ENCODE data around the gene PNPLA2.

PNPLA2 gene

GRCh38 chr11:844693-845644 is 26.3 kb downstream of the PNPLA2 start:
- DNase-seq (ENCODE audit: low read depth in 2 of 2) = no peak

DNA sequence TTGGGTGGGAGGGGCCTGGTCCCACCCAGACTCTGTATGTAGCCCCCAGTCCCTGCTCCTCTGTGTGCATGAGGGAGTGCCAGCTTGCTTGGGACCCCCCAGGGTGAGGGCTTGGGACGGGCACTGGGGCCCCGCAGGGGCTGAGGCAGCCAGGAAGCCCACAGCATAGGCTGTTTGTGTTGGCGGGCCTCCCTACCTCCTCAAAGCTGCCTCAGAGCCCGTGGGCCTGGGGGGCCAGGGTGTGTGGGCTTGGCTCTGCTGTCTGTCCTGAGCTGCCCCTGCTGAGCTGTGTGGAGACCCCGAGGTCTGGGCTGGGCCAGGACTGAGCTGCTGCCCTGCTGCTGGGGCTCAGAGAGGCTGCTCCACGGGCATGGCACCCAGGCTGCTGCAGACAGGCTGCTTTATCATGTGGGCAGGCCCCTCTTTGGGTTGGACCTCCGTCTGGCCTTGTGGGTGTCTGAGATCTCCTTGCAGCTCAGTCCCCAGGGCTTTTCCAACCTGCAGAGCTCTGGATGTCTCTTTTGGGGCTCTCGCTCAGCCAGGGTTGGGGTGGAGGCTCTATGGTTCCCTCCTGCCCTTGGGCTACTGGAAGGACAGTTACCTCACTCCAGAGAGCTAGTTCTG is 27.3 kb downstream of the PNPLA2 start:
- DNase-seq (ENCODE audit: low read depth in 2 of 2) = no peak

- no peak for DNase-seq (ENCODE audit: low read depth in 2 of 2)
Measured at GRCh38 chr11:846496-847098, 27.9 kb downstream of the PNPLA2 start.

DNA sequence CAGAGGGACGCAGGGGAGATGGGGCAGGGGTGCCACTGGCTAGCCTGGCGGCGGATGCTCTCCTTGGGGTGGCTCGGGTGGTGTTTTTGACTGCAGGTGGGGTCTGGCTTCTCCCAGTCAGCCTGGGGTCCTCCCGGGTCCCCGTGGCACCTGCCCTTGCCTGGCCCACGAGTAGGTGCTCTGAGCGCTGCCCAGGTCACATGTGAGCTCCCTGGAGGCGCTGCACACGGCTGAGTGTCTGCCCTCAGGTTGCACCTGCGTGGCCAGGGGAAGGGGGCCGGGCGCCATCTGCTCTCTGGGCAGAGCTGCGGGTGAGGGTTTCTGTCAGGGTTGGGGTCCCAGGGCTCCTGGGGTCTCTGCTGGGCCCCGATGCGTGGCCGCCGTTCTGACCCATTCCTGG is 29.2 kb downstream of the PNPLA2 start:
- DNase-seq (ENCODE audit: low read depth in 2 of 2) = no peak

- DNase-seq (ENCODE audit: low read depth in 2 of 2) = peak; percentile 60 to 61
Measured at GRCh38 chr11:848380-848931, 29.7 kb downstream of the PNPLA2 start.

DNA sequence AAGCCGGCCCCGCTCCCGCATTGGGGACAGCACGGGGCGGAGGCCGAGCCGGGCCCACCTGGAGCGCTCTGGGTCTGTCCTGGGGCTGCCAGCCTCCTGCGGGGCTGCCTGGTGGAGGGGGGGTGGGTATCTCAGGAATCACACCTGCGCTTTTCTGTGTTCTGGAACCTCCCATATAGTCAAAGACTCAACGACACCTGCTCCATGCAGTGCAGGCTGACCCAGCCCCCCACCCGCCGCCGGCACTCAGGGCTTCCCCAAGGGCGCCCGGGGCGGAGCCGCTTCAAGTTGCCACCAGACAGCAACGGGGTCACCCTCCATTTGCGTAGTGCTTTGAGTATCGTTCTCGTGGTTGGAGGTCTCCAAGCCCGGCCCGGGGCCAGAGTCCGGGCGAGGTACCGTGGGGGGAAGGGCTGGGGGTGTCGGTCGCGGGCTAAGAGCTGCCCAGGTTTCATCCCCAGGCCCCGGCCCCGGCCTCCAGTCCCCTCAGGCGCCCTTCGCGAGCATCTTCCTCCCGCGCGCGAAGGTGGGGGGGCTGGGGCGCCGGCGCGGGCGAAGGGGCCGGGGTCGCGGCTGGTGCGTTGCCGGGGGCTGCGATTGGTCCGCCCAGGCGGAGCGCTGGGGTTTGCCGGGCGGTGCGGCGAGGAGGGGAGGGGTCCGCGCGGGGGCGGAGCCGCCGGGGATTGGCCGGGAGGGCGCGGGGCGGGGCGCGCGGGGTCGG is 30.6 kb downstream of the PNPLA2 start:
- DNase-seq (ENCODE audit: low read depth in 2 of 2) = no peak

DNA sequence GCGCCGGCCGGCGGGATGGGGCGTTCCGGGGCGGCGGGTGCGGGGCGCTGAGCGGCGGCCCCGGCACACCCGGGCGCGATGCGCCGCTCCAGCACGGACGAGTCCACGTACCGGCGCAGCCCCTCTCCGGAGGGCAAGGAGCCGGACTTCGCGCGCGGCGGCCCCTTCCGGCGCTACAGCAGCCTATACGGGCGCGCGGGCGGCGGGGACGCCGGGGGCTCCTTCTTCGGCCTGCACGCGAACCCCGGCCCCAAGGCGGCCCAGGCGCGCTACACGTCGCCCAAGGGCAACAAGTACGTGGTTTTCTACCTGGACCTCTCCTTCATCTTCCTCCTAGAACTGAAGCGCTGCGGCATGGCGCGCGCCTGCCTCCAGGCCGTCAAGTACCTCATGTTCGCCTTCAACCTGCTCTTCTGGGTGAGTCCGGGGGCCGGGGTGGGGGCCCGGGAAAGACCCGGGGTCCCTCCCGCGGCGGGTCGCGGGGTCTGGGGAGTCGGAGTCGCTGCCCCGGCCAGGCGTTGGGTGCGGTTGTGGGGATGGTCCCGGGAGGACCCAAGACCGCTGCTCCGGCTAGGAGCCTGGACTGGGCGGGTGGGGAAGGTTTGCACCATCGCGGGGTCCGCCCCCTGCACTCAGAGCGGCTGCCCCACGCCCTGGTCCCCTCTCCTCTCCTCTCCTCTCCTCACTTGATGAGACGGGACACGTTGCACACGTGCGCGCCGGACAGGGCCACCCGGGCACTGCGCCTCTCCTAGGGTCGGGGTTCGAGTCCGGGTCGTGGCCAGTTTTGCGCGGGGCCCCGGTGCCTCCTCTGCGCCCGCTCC is 31.4 kb downstream of the PNPLA2 start:
- DNase-seq (ENCODE audit: low read depth in 2 of 2) = no peak

GRCh38 chr11:850775-851763 is 32.4 kb downstream of the PNPLA2 start:
- no peak for DNase-seq (ENCODE audit: low read depth in 2 of 2)

GRCh38 chr11:852762-853161 is 34.0 kb downstream of the PNPLA2 start:
- DNase-seq (ENCODE audit: low read depth in 2 of 2) = no peak

DNA sequence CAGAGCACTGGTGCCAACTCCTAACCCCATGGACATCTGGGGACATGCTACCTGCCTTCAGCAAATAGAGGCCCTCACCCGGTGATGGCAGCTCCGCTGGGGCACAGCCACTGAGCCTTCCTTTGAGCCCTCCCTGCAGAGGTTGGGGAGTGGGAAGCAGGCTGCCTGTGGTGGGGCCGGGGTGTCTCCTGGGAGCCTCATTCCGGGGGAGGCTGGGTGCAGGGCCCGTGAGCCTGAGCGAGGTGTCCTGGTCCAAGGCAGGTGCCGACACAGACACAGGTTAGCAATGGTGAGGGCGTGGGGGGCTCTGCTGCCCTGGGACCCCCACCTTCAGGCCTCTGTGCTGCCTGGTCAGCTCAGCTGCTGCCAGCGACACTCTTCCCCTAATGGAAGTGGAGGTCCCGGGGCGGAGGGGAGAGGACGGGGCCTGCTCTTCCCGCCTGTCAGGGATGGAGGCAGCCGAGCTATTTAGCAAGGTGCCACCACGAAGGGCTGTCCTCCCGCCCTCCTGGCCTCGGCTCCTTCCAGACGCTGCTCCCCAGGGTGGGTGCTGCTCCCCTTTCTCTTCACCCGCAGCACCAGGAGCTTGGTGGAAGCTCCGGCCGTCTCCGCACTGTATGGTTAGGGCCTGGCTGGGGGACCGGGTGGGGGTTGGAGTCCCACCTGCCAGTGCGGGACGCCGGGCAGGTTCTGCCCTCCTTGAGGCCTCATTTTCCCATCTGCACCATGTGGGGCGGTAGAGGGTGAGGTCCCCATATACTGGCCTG is 35.2 kb downstream of the PNPLA2 start:
- DNase-seq (ENCODE audit: low read depth in 2 of 2) = no peak

GRCh38 chr11:854601-855329 is 36.1 kb downstream of the PNPLA2 start:
- no peak for DNase-seq (ENCODE audit: low read depth in 2 of 2)

- no peak for DNase-seq (ENCODE audit: low read depth in 2 of 2)
Measured at GRCh38 chr11:855330-855674, 36.6 kb downstream of the PNPLA2 start.

- no peak for DNase-seq (ENCODE audit: low read depth in 2 of 2)
Measured at GRCh38 chr11:855796-856195, 37.1 kb downstream of the PNPLA2 start.

DNA sequence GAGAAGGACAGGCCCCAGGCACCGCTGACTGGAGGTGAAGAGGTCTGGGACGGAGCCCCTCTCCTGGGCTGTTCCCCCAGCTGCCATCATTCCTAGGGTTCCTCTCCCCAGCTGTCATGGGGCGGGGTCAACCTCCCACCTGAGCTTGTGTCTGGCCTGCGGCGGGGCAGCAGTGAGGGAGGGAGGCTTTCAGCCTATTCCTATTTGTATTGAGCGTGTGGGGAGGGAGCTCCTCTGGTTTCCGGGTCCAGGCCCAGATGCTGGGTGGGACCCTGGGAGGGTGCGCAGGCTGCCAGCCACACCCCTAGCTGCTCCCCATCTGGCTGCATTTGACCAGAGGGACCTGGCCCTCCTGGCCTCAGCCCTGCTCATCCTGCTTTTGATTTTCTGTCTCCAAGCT is 37.7 kb downstream of the PNPLA2 start:
- no peak for DNase-seq (ENCODE audit: low read depth in 2 of 2)

- no peak for DNase-seq (ENCODE audit: low read depth in 2 of 2)
Measured at GRCh38 chr11:858053-858761, 39.5 kb downstream of the PNPLA2 start.

- no peak for DNase-seq (ENCODE audit: low read depth in 2 of 2)
Measured at GRCh38 chr11:858762-859339, 40.1 kb downstream of the PNPLA2 start.

- no peak for DNase-seq (ENCODE audit: low read depth in 2 of 2)
Measured at GRCh38 chr11:859394-860131, 40.8 kb downstream of the PNPLA2 start.

All from stimulated activated CD4-positive, alpha-beta T cell treated with anti-CD3 and anti-CD28 coated beads, Interleukin-4, amount 100 ng/mL, for 48 hours (primary cell).